ENCODE measurements around the gene BCLAF1.
"Not testable (repeated sequence)": the region's sequence is repeated elsewhere in the genome, so short reads cannot be mapped to it uniquely, and the experiment has no call there.

The BCLAF1 gene

DNA sequence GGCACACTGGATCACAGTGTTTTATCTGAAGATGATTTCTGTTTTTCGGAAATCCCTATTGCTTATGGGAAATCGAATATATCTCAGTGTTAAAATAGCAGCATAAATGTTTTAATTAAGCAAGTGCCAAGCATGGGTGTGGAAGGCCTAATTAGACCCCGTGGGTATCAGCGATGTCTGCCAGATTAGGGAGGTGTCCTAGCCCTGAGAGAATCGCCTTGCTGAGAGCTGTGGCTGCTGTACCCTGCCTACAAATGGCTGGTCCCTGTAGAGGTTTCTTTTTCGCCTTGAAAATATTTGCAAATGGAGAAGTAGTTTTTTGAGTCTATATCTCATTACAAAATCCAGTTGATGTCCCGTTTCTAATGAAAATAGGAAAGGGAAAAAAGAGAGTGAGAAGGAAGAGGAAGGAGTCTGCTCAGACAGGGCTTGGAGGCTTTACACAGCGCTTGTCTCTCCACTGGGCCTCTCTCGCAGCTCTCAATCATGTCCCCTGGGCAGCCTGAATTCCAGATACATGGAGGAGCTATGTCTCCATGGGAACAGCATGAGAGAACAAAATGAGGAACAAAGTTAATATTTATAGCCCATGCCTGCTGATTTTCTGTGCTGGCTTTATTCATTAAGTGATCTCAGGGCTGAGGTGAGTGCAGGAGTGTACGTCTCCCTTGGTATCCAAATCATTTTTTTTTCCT is 35.2 kb upstream of the BCLAF1 start:
- Histone ChIP-seq H3K27me3 (ENCODE audit: insufficient read depth, low read length) (no peaks in the 10 kb centered on the region), H3K4me3 (ENCODE audit: low read length) (peak overlapping the region; percentile 20), H3K36me3 (ENCODE audit: insufficient read depth, low read length) (no peaks in the 10 kb centered on the region), H3K9me3 (ENCODE audit: low read length) (no peaks in the 10 kb centered on the region), H2AFZ (ENCODE audit: low read depth, low read length) (peak overlapping the region; percentile 30), H3K4me1 (ENCODE audit: insufficient read depth, low read length) (peaks cover 28% of the 10 kb centered on the region)

DNA sequence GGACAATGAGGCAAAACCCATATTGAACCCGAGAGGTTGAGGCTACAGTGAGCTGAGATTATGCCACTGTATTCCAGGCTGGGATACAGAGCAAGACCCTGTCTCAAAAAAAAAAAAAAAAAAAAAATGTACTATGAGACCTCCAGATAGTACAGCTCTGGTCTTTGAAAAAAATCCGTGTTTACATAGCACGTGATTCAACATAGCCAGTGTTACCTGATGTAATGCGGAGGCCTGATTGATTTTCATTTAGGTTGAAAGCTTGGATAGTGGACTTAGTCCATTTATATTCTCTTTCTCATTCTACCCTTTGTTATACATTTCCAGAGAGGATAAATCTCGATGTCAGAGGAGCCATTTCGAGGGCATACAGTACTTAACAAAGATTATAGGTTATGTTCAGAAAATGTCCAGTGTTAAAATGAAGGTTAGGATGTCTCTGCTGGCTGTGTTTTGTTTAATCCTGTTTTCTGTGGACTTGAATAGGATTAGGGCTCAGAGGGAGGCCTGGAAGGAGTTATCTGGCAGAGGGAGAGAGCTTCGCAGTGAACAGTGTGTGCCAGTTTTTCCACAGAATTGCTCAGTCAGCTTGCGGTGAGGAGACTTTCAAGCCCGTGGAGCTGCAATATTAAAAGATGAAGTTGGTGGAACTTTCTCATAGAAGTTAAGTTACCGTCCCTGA is 33.9 kb upstream of the BCLAF1 start:
- H3K27me3 ChIP-seq (ENCODE audit: insufficient read depth, low read length) = no peaks in the 10 kb centered on the region
- no peaks in the 10 kb centered on the region for H3K9me3 ChIP-seq (ENCODE audit: low read length)
- H3K36me3 ChIP-seq (ENCODE audit: insufficient read depth, low read length) = no peaks in the 10 kb centered on the region
- H3K4me3 ChIP-seq (ENCODE audit: low read length) = no peak overlapping the region
- H2AFZ ChIP-seq (ENCODE audit: low read depth, low read length) = no peak overlapping the region
- peaks cover 28% of the 10 kb centered on the region for H3K4me1 ChIP-seq (ENCODE audit: insufficient read depth, low read length)

DNA sequence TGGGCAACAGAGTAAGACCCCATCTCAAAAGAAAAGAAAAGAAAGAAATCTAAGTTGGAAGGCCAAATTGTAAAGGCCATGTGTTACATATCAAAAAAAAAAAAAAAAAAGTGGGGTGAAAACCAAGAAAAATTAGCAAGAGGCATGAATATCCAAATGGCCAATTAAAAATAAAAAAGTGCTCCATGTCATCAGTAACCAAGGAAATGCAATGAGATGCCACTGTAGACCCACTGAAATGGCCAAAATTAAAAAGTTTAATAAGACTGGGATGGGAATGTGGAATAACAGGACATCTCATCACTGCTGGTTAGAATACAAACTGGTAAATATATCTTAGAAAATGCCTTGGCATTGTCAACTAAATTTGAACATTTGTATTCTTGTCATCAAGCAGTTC is 30.1 kb upstream of the BCLAF1 start:
- no peak overlapping the region for H2AFZ ChIP-seq (ENCODE audit: low read depth, low read length)
- no peaks in the 10 kb centered on the region for H3K36me3 ChIP-seq (ENCODE audit: insufficient read depth, low read length)
- no peaks in the 10 kb centered on the region for H3K27me3 ChIP-seq (ENCODE audit: insufficient read depth, low read length)
- no peak overlapping the region for H3K4me3 ChIP-seq (ENCODE audit: low read length)
- H3K9me3 ChIP-seq (ENCODE audit: low read length) = no peaks in the 10 kb centered on the region
- H3K4me1 ChIP-seq (ENCODE audit: insufficient read depth, low read length) = peaks cover 9% of the 10 kb centered on the region

DNA sequence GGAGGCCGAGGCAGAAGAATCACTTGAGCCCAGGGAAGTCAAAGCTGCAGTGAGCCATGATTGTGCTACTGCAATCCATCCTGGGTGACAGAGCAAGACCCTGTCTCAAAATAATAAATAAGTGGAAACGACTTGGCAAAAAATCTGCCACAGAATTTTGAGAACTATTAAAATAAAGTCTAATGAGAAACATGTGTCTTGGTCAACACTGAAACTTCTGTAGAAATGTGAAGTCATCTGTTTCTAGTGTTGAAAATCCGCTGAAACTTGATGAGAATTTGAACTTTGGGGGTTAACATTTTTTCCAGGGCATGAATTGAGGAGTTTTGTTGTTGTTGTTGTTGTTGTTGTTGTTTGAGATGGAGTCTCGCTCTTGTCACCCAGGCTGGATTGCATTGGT is 29.0 kb upstream of the BCLAF1 start:
- H3K9me3 ChIP-seq (ENCODE audit: low read length) = no peaks in the 10 kb centered on the region
- no peak overlapping the region for H2AFZ ChIP-seq (ENCODE audit: low read depth, low read length)
- no peaks in the 10 kb centered on the region for H3K36me3 ChIP-seq (ENCODE audit: insufficient read depth, low read length)
- peaks cover under 1% of the 10 kb centered on the region for H3K4me1 ChIP-seq (ENCODE audit: insufficient read depth, low read length)
- no peaks in the 10 kb centered on the region for H3K27me3 ChIP-seq (ENCODE audit: insufficient read depth, low read length)
- H3K4me3 ChIP-seq (ENCODE audit: low read length) = no peak overlapping the region

DNA sequence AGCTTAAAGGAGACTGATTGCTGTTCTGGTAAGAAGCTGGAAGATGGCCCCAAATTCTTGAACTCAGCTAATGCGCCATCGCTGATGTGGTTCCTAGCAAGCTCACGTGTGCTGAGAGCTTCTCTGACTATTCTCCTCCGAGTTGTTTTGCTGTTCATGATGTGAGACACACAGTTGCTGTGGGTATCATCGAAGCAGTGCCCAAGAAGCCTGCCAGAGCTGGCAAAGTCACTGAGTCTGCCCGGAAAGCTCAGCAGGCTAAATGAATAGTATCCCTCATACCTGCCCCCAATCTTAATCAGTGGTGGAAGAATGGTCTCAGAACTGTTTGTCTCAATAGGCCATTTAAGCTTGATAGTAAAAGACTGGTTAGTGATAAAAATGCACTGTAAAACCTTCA is 28.3 kb upstream of the BCLAF1 start:
- Histone ChIP-seq H2AFZ (ENCODE audit: low read depth, low read length) (peak overlapping the region; percentile 20), H3K36me3 (ENCODE audit: insufficient read depth, low read length) (no peaks in the 10 kb centered on the region), H3K27me3 (ENCODE audit: insufficient read depth, low read length) (no peaks in the 10 kb centered on the region), H3K4me3 (ENCODE audit: low read length) (no peak overlapping the region), H3K4me1 (ENCODE audit: insufficient read depth, low read length) (no peaks in the 10 kb centered on the region), H3K9me3 (ENCODE audit: low read length) (no peaks in the 10 kb centered on the region)

DNA sequence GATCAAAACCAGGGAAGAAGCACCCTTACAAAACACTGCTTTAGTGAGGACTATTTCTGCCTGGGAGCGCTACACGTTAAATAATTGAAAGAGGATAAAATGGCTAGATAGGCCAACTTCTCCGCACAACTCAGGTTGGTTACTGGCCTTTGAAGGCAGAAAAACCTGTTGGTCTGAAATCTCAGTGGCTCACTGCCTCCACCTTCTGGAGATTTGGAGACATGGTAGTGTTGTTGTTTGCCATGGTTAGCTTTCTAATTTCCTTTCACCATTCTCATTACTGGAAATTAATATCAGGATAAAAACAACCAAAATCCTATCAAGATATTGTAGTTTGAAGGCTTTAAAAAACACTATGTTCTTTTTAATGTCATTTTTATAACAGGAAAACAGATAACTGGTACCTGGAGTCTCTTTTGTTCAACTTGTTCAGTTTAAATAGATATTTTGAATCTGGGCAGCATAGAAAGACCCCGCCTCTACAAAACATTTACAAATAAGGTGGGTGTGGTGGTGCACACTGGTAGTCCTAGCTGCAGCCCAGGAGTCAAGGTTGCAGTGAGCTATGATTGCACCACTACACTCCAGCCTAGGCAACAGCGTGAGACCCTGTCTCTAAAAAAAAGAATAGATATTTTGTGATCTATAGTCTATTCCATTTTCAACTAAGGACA is 27.5 kb upstream of the BCLAF1 start:
- H3K9me3 ChIP-seq (ENCODE audit: low read length) = no peaks in the 10 kb centered on the region
- no peaks in the 10 kb centered on the region for H3K4me1 ChIP-seq (ENCODE audit: insufficient read depth, low read length)
- H2AFZ ChIP-seq (ENCODE audit: low read depth, low read length) = no peak overlapping the region
- H3K4me3 ChIP-seq (ENCODE audit: low read length) = no peak overlapping the region
- H3K36me3 ChIP-seq (ENCODE audit: insufficient read depth, low read length) = no peaks in the 10 kb centered on the region
- no peaks in the 10 kb centered on the region for H3K27me3 ChIP-seq (ENCODE audit: insufficient read depth, low read length)

DNA sequence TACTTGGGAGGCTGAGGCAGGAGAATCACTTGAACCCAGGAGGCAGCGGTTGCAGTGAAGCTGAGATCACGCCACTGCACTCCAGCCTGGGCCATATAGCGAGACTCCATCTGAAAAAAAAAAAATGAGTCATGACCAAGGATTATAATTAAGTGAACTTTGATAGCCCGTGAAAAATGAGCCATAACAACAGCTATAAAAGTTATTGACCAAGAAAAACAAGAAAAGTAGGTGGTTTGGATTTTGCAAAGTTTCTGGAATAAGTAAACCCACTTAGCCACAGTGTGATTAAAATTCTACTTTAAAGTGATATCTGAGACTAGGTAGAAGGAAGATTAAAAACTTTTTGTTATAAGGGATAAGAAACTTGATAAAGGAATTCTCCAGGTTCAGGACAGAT is 25.9 kb upstream of the BCLAF1 start:
- Histone ChIP-seq H3K4me1 (ENCODE audit: insufficient read depth, low read length) (no peaks in the 10 kb centered on the region), H3K9me3 (ENCODE audit: low read length) (no peaks in the 10 kb centered on the region), H3K4me3 (ENCODE audit: low read length) (no peak overlapping the region), H3K36me3 (ENCODE audit: insufficient read depth, low read length) (no peaks in the 10 kb centered on the region), H3K27me3 (ENCODE audit: insufficient read depth, low read length) (no peaks in the 10 kb centered on the region), H2AFZ (ENCODE audit: low read depth, low read length) (no peak overlapping the region)

DNA sequence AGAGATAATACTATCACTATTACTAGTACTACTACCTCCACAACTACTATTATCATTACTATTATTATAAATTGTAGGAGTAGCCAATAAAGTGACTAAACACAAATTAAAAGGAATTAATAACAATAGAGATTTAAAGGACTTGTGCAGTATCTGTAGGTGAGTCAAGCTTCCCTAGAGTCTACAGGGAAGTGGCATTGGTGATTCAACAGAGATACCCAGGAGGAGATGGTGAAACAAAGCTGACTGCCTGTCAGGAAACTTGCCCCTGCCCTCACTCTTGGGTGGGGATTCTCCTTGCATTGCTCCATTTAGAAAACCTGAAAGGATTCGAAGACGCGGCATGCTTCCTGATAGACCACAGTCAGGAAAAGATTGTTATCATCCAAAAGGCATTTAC is 23.3 kb upstream of the BCLAF1 start:
- Histone ChIP-seq H3K4me1 (ENCODE audit: insufficient read depth, low read length) (no peaks in the 10 kb centered on the region), H3K36me3 (ENCODE audit: insufficient read depth, low read length) (no peaks in the 10 kb centered on the region)

DNA sequence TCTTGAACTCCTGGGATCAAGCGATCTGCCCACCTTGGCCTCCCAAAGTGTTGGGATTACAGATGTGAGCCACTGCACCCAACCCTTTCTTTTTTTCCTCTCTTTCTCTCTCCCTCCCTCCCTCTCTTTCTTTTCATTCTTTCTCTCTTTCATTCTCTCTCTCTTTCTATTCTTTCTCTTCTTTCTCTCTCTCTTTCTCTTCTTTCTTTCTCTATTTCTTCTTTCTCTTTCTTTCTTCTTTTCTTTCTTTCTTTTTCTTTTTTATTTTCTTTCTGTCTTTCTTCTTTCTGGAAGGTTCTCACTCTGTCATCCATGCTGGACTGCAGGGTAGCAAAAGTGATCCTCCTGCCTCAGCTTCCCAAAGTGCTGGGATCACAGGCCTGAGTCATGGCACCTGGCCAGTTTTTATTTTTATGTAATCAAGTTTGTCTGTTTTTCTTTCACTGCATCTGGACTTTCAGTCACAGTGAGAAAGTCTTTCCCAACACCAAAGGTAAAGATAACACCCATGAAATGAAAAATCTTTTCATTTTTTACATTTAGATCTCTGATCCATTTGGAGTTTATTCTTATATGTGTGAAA is 20.2 kb upstream of the BCLAF1 start:
- peaks cover 8% of the 10 kb centered on the region for H3K4me1 ChIP-seq (ENCODE audit: insufficient read depth, low read length)
- H3K4me3 ChIP-seq (ENCODE audit: low read length) = no peak overlapping the region
- H3K36me3 ChIP-seq (ENCODE audit: insufficient read depth, low read length) = no peaks in the 10 kb centered on the region
- no peaks in the 10 kb centered on the region for H3K27me3 ChIP-seq (ENCODE audit: insufficient read depth, low read length)
- H2AFZ ChIP-seq (ENCODE audit: low read depth, low read length) = no peak overlapping the region
- H3K9me3 ChIP-seq (ENCODE audit: low read length) = no peaks in the 10 kb centered on the region

More for the DNA sequence above, 23.3 kb upstream of the BCLAF1 start:
- H2AFZ ChIP-seq (ENCODE audit: low read depth, low read length) = no peak overlapping the region
- no peaks in the 10 kb centered on the region for H3K9me3 ChIP-seq (ENCODE audit: low read length)
- H3K27me3 ChIP-seq (ENCODE audit: insufficient read depth, low read length) = no peaks in the 10 kb centered on the region
- no peak overlapping the region for H3K4me3 ChIP-seq (ENCODE audit: low read length)

DNA sequence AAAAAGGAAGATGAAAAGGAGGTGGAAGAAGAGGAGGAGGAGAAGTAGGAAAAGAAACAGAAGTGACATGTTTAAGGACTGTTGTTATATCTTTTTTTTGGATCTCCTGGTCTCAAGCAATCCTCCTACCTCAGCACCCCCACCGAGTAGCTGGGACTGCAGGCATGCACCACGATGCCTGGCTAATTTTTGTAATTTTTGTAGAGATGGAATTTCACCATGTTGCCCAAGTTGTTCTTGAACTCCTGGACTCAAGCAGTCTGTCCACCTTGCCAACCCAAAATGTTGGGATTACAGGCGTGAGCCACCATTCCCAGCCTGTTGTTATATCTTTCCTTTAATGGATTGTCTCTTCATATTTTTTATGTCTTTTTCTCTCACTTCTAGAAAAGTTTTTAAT is 19.5 kb upstream of the BCLAF1 start:
- Histone ChIP-seq H3K36me3 (ENCODE audit: insufficient read depth, low read length) (no peaks in the 10 kb centered on the region), H3K27me3 (ENCODE audit: insufficient read depth, low read length) (peaks cover 3% of the 10 kb centered on the region), H2AFZ (ENCODE audit: low read depth, low read length) (no peak overlapping the region), H3K9me3 (ENCODE audit: low read length) (no peaks in the 10 kb centered on the region), H3K4me1 (ENCODE audit: insufficient read depth, low read length) (peaks cover 8% of the 10 kb centered on the region), H3K4me3 (ENCODE audit: low read length) (no peak overlapping the region)

DNA sequence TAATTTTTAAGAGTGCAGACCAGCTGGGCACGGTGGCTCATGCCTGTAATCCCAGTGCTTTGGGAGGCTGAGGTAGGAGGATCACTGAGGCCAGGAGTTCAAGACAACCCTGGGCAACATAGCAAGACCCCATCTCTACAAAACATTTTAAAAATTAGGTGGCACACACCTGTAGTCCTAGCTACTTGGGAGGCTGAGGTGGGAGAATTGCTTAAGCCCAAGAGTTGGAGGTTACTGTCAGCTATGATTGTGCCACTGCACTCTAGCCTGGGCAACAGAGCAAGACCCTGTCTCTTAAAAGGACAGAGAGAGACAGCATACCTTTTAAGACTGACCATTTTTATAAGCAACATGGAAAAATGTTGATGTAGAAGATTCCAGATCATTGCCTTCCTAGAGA is 18.8 kb upstream of the BCLAF1 start:
- H3K4me1 ChIP-seq (ENCODE audit: insufficient read depth, low read length); H2AFZ ChIP-seq (ENCODE audit: low read depth, low read length): not testable (repeated sequence)

DNA sequence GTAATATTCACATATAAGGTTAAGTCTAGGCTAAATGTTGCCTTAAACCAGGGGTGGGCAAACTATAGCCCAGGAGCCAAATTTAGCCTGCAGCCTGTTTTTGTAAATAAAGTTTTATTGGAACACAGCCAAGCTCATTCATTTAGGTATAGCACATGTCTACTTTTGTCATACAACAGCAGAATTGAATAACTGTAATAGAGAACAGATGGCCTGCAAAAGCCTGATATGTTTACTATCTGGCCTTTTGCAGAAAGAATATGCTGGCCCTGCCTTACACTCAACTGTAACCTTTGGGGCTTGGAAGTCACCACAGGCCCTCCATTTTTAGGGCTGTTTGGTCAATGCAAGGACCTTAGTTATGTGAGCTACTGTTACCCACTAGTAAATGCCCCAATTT is 17.7 kb upstream of the BCLAF1 start:
- Histone ChIP-seq H2AFZ (ENCODE audit: low read depth, low read length) (no peak overlapping the region), H3K9me3 (ENCODE audit: low read length) (no peaks in the 10 kb centered on the region), H3K4me3 (ENCODE audit: low read length) (no peak overlapping the region), H3K4me1 (ENCODE audit: insufficient read depth, low read length) (peaks cover 8% of the 10 kb centered on the region), H3K36me3 (ENCODE audit: insufficient read depth, low read length) (no peaks in the 10 kb centered on the region), H3K27me3 (ENCODE audit: insufficient read depth, low read length) (peaks cover 5% of the 10 kb centered on the region)

More for the DNA sequence above, 18.8 kb upstream of the BCLAF1 start:
- not testable (repeated sequence) for H3K4me3 ChIP-seq (ENCODE audit: low read length); H3K9me3 ChIP-seq (ENCODE audit: low read length); H3K36me3 ChIP-seq (ENCODE audit: insufficient read depth, low read length); H3K27me3 ChIP-seq (ENCODE audit: insufficient read depth, low read length)

DNA sequence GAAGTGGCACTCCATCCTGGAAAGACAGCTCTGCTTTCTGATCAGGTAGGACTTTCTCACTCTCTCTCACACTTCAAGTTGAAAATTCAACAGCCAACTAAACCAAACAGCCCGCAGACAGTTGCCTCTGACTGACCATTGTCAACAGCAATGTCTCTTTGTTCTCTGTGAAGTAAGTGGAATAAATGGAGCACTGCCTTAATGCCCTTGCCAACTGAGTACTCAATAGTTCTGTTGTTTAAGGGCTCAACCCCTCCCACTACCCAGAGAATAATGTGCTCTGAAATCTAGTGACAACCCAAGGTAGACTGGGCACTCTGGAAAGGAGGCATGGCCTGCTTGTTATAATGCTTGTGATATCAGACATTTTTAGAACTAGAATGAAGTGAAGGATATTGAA is 16.8 kb upstream of the BCLAF1 start:
- Histone ChIP-seq H3K4me3 (ENCODE audit: low read length) (no peak overlapping the region), H2AFZ (ENCODE audit: low read depth, low read length) (no peak overlapping the region), H3K36me3 (ENCODE audit: insufficient read depth, low read length) (no peaks in the 10 kb centered on the region), H3K4me1 (ENCODE audit: insufficient read depth, low read length) (peaks cover 8% of the 10 kb centered on the region), H3K27me3 (ENCODE audit: insufficient read depth, low read length) (peaks cover 5% of the 10 kb centered on the region), H3K9me3 (ENCODE audit: low read length) (no peaks in the 10 kb centered on the region)
